Right lobe of liver (tissue), 6 donors: Measurements from ENCODE around the gene SCP2D1. TPM values are rescaled to one million over a fixed set of nuclear protein-coding genes. Genes with fewer than 3 reads are reported as not detected.

ENCODE experiments used
- ATAC-seq, 4 donors: fragments of 200-7000 bp; cut with Tn5 transposase; one replicate each; pipeline ENCODE4 v1.9.1; 2020; ENCODE audit warnings: mild to moderate bottlenecking in 4 of 4, moderate library complexity in 4 of 4
- DNase-seq, 3 donors: peaks; one replicate each; pipeline ENCODE4 v3.0.0-alpha.2; 2020
- H3K27ac ChIP-seq, 3 donors: fragments of 200-600 bp; one replicate each; pipeline ENCODE4 v1.8.0; 2022
- H3K27me3 ChIP-seq, 2 donors: fragments of 200-600 bp; one replicate each; pipeline ENCODE4 v1.8.0; 2022
- H3K36me3 ChIP-seq, 4 donors: fragments of 200-600 bp; sonication (generic) in 1 of 4; one replicate each; pipeline versions ENCODE4 v1.5.1 to v1.8.0; 2017 to 2022; ENCODE audit warnings: control low read depth in 1 of 4
- H3K4me1 ChIP-seq, 4 donors: fragments of 200-600 bp; sonication (generic) in 1 of 4; one replicate each; pipeline versions ENCODE4 v1.5.1 to v1.8.0; 2017 to 2022; ENCODE audit warnings: control low read depth in 1 of 4
- H3K4me3 ChIP-seq, 3 donors: fragments of 200-600 bp; one replicate each; pipeline ENCODE4 v1.8.0; 2022
- H3K9me3 ChIP-seq, 4 donors: fragments of 200-600 bp; sonication (generic) in 1 of 4; one replicate each; pipeline versions ENCODE4 v1.5.1 to v1.8.0; 2017 to 2022; ENCODE audit warnings: control low read depth in 1 of 4
- POLR2A ChIP-seq: fragments of 450-650 bp; IDR thresholded peaks from one replicate; pipeline ENCODE4 v1.6.1; 2017; ENCODE audit warnings: antibody characterized with exemption, mild to moderate bottlenecking
- WGBS: methylation state at CpG from one replicate; pipeline ENCODE4 v1.1.6; 2018; ENCODE audit warnings: low coverage, low lambda C conversion rate; ENCODE audit not compliant: insufficient coverage; ENCODE audit errors: missing lambda C conversion rate; 5-methylcytosine and 5-hydroxymethylcytosine counted together
- intact Hi-C, 2 donors: fragments of 100-400 bp; cut with DNase I; formaldehyde crosslinking; loops; one replicate each; pipeline versions ENCODE4 v1.11.2 to v1.14.1; 2022
- total RNA-seq, 6 experiments: library from RNA; depleted of rRNA in 2 of 6; stranded (reverse); fragments of >200 nt in 2 of 6; fragmentation: NEBNext Ultra II Directional in 3 of 6; extraction: Animal tissue kit (Norgen Biotek cat#: 25700) in 3 of 6; gene quantifications; one replicate each; pipeline versions ENCODE4 v1.1.0 to v1.2.4, GENCODE V29; 2016 to 2023
- TF ChIP-seq, protein P1 (sequence below), 4 donors: fragments of 200-600 bp in 3 of 4; fragments of 450-650 bp in 1 of 4; IDR thresholded peaks; one replicate each; pipeline versions ENCODE4 v1.5.1 to v1.8.0; 2016 to 2022; ENCODE audit warnings: antibody characterized with exemption in 4 of 4, mild to moderate bottlenecking in 2 of 4
- donor health status: DM: no; HTN: yes; CAD: no.
- donor health status: DM: no; HTN: no; CAD: no.
- donor health status: DM: no; HTN: no; CAD: no.
- donor health status: DM: no; HTN: yes; CAD: no.
- donor health status: DM: no; HTN: yes; CAD: no.

The SCP2D1 gene
- total RNA-seq, 6 experiments from 2014 or later: not detected

DNA sequence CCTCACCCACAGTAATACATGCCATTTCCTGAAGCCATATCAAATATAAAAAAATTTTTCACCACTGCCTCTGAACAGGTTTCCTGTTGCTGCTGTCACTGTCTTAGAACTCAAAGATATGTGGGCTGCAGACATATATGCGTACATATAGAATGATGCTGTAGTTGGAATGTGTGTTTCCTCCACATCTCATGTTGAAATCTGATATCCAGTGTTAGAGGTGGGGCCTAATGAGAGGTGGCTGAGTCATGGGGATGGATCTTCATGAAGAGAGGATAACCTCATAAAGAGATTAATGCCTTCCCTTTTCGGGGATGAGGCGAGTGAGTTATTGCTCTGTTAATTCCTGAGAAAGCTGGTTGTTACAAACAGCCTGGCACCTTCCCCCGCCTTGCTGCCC, 7.7 kb upstream of the SCP2D1 start:
- ATAC-seq (no peak), DNase-seq (no peak)
- no peaks in the 10 kb centered on the region for H3K9me3 ChIP-seq
- intact Hi-C loops: no loop called here
- no peak overlapping the region for H3K4me3 ChIP-seq
- H3K36me3 ChIP-seq: no peaks in the 10 kb centered on the region
- no peak overlapping the region for H3K27ac ChIP-seq
- H3K4me1 ChIP-seq: no peaks in the 10 kb centered on the region
- 48% methylated on average over 3 of the region's 4 CpGs for WGBS
- no peaks in the 10 kb centered on the region for H3K27me3 ChIP-seq
- TF ChIP-seq, protein P1, sequence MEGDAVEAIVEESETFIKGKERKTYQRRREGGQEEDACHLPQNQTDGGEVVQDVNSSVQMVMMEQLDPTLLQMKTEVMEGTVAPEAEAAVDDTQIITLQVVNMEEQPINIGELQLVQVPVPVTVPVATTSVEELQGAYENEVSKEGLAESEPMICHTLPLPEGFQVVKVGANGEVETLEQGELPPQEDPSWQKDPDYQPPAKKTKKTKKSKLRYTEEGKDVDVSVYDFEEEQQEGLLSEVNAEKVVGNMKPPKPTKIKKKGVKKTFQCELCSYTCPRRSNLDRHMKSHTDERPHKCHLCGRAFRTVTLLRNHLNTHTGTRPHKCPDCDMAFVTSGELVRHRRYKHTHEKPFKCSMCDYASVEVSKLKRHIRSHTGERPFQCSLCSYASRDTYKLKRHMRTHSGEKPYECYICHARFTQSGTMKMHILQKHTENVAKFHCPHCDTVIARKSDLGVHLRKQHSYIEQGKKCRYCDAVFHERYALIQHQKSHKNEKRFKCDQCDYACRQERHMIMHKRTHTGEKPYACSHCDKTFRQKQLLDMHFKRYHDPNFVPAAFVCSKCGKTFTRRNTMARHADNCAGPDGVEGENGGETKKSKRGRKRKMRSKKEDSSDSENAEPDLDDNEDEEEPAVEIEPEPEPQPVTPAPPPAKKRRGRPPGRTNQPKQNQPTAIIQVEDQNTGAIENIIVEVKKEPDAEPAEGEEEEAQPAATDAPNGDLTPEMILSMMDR (IDR thresholded peaks at IDR 0.05): no peak
- no peak for TF ChIP-seq POLR2A

DNA sequence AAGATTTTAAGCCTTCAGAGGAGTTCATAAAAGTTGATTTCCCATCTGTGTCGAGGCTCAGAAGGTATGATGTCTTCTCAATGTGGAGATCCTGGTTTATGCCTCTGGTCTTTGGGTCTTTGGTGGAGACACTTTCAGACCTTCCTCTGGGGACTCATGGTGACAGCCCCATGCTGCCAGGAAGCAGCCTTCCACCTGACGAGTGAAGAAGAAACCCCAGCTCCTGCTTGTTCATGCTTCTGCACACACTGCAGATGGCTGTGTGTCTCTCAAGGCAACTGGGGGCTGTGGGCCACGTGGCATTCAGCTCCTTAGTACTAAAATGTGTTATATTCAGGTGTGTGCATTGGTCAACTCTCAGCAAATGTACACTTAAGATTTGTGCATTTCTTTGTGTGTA, 4.9 kb upstream of the SCP2D1 start:
- WGBS: 45% methylated on average over 3 of the region's 3 CpGs
- DNase-seq (no peak), ATAC-seq (no peak)
- Histone ChIP-seq H3K27ac (no peak overlapping the region), H3K27me3 (no peaks in the 10 kb centered on the region), H3K36me3 (no peaks in the 10 kb centered on the region), H3K9me3 (no peaks in the 10 kb centered on the region), H3K4me1 (no peaks in the 10 kb centered on the region), H3K4me3 (no peak overlapping the region)
- TF ChIP-seq POLR2A: no peak
- TF ChIP-seq, protein P1 (IDR thresholded peaks at IDR 0.05): no peak
- intact Hi-C loops: no loop called here

DNA sequence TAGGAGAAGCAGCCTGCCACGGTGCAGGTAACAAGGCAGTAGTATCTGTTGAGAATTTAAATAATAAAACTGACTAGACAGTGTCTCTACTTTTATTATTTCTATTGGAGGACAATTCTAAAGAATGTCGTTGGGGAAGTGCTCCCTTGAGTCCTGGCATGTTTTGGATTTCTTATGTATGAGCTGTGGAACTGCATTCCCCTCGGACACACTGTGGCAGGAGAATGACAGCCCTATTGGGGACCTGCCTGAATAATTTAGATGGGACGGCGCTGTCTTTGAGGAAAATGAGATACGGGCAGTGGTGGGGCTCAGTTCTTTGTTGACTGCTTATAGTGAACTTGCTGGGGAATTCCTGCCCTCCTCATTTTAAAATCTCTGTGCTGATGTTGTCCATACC, 2.4 kb upstream of the SCP2D1 start:
- no peak overlapping the region for H3K4me3 ChIP-seq
- H3K27ac ChIP-seq: no peak overlapping the region
- DNase-seq (no peak), ATAC-seq (no peak)
- no peaks in the 10 kb centered on the region for H3K36me3 ChIP-seq
- no peaks in the 10 kb centered on the region for H3K4me1 ChIP-seq
- H3K27me3 ChIP-seq: no peaks in the 10 kb centered on the region
- WGBS: 69% methylated on average over 5 of the region's 6 CpGs
- TF ChIP-seq, protein P1 (IDR thresholded peaks at IDR 0.05): no peak
- no peak for TF ChIP-seq POLR2A
- intact Hi-C loops: no loop called here
- no peaks in the 10 kb centered on the region for H3K9me3 ChIP-seq

DNA sequence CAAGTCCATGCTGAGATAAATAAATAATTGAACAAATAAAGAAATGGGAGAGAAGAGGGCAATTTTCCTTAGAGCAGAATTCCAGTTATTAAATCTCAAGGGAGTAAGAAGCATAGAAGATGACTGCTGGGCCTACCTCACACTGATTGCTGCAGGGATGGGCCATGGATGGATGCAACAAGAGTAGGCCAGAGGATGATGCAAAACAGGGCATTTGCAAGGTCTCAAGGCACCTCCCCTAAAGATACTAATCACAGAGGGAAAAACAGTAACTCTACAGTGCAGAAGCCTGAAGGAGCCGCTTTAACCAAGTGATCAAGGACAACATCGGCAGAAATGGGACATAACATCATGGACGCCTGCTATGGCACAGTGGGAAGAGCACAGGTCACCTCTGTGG, 1.7 kb upstream of the SCP2D1 start:
- ATAC-seq (no peak), DNase-seq (no peak)
- H3K4me1 ChIP-seq: no peaks in the 10 kb centered on the region
- H3K27me3 ChIP-seq: no peaks in the 10 kb centered on the region
- no peaks in the 10 kb centered on the region for H3K36me3 ChIP-seq
- H3K4me3 ChIP-seq: no peak overlapping the region
- TF ChIP-seq, protein P1 (IDR thresholded peaks at IDR 0.05): no peak
- TF ChIP-seq POLR2A: no peak
- intact Hi-C loops: no loop called here
- no peak overlapping the region for H3K27ac ChIP-seq
- H3K9me3 ChIP-seq: no peaks in the 10 kb centered on the region
- WGBS: 64% methylated on average over 3 of the region's 3 CpGs
